Stimulated activated CD4-positive, alpha-beta T cell treated with anti-CD3 and anti-CD28 coated beads, Interleukin-15, amount 100 ng/mL, for 48 hours (primary cell): ENCODE measurements around the gene ITSN1.
"Not testable (repeated sequence)": the region's sequence is repeated elsewhere in the genome, so short reads cannot be mapped to it uniquely, and the experiment has no call there.

ENCODE experiments used
- DNase-seq, 2 donors: peaks; one replicate each; pipeline ENCODE4 v3.0.0-alpha.2; 2020; ENCODE audit warnings: low read depth in 2 of 2

The ITSN1 gene

GRCh38 chr21:33860332-33860879 is 218.1 kb downstream of the ITSN1 start:
- DNase-seq: no peak

GRCh38 chr21:33861125-33861524 is 218.8 kb downstream of the ITSN1 start:
- no peak for DNase-seq

- DNase-seq: not testable (repeated sequence)
Measured at GRCh38 chr21:33863191-33863590, 220.9 kb downstream of the ITSN1 start.

GRCh38 chr21:33864150-33864549 is 221.8 kb downstream of the ITSN1 start:
- DNase-seq: no peak

- DNase-seq: no peak
Measured at GRCh38 chr21:33865176-33865575, 222.9 kb downstream of the ITSN1 start.

- no peak for DNase-seq
Measured at GRCh38 chr21:33865996-33866575, 223.8 kb downstream of the ITSN1 start.

GRCh38 chr21:33866826-33867225 is 224.5 kb downstream of the ITSN1 start:
- no peak for DNase-seq

- not testable (repeated sequence) for DNase-seq
Measured at GRCh38 chr21:33867868-33868267, 225.6 kb downstream of the ITSN1 start.

GRCh38 chr21:33869873-33870272 is 227.6 kb downstream of the ITSN1 start:
- no peak for DNase-seq

GRCh38 chr21:33870768-33871167 is 228.5 kb downstream of the ITSN1 start:
- DNase-seq: no peak

GRCh38 chr21:33871171-33871570 is 228.9 kb downstream of the ITSN1 start:
- no peak for DNase-seq

GRCh38 chr21:33872881-33873515 is 230.7 kb downstream of the ITSN1 start:
- no peak for DNase-seq

- DNase-seq: no peak
Measured at GRCh38 chr21:33874161-33874560, 231.9 kb downstream of the ITSN1 start.

GRCh38 chr21:33875026-33875695 is 232.9 kb downstream of the ITSN1 start:
- no peak for DNase-seq

GRCh38 chr21:33878824-33879223 is 236.5 kb downstream of the ITSN1 start:
- no peak for DNase-seq

GRCh38 chr21:33880626-33881025 is 238.3 kb downstream of the ITSN1 start:
- DNase-seq: no peak

GRCh38 chr21:33881689-33882440 is 239.6 kb downstream of the ITSN1 start:
- DNase-seq: no peak

GRCh38 chr21:33883118-33883517 is 240.8 kb downstream of the ITSN1 start:
- no peak for DNase-seq

GRCh38 chr21:33884376-33885171 is 242.3 kb downstream of the ITSN1 start:
- no peak for DNase-seq

GRCh38 chr21:33885172-33885514 is 242.8 kb downstream of the ITSN1 start:
- no peak for DNase-seq

- DNase-seq: no peak
Measured at GRCh38 chr21:33886321-33886720, 244.0 kb downstream of the ITSN1 start.

GRCh38 chr21:33890187-33890586 is 247.9 kb downstream of the ITSN1 start:
- no peak for DNase-seq
